CD4-positive, alpha-beta T cell treated with Interleukin-10 for 1 hour (primary cell): Measurements from ENCODE around the gene LURAP1L.
"Not testable (repeated sequence)": the region's sequence is repeated elsewhere in the genome, so short reads cannot be mapped to it uniquely, and the experiment has no call there.

ENCODE experiments used
- DNase-seq: peaks from one replicate; pipeline ENCODE4 v3.0.0-alpha.2; 2020

LURAP1L gene

GRCh38 chr9:12862611-12863410 lies 88.0 kb downstream of the LURAP1L start:
- DNase-seq: no peak

- no peak for DNase-seq
Observed at GRCh38 chr9:12863618-12864017, 88.8 kb downstream of the LURAP1L start.

- not testable (repeated sequence) for DNase-seq
Observed at GRCh38 chr9:12865380-12865779, 90.6 kb downstream of the LURAP1L start.
